HepG2 (cell line): ENCODE results near the gene SMOC1. TPM values are rescaled to one million over a fixed set of nuclear protein-coding genes. Genes with fewer than 3 reads are reported as not detected.

Source experiments
- EP300 ChIP-seq, 3 experiments: sonication (generic) in 1 of 3; formaldehyde crosslinking in 1 of 3; IDR thresholded peaks; 2 replicates each; pipeline versions ENCODE4 v1.5.1 to v1.6.1; 2011 to 2020; ENCODE audit warnings: low read depth in 2 of 3, low read length in 2 of 3, borderline replicate concordance in 1 of 3, improper control_type of control experiment in 1 of 3, mild to moderate bottlenecking in 1 of 3, missing genetic modification reagents in 1 of 3, moderate library complexity in 1 of 3
- GABPA ChIP-seq, 2 experiments: IDR thresholded peaks; 2 replicates each; pipeline ENCODE4 v1.6.1; 2011 to 2016; ENCODE audit warnings: low read depth in 2 of 2, low read length in 1 of 2, missing biosample characterization in 1 of 2, missing genetic modification characterization in 1 of 2
- HMG20B ChIP-seq: conservative IDR thresholded peaks from 2 replicates; pipeline ENCODE4 v1.6.1; 2016; ENCODE audit warnings: missing genetic modification reagents, missing compliant biosample characterization
- IKZF1 ChIP-seq: fragments of 450-650 bp; IDR thresholded peaks from 2 replicates; pipeline ENCODE4 v1.7.1; 2016
- IRF9 ChIP-seq: sonication (generic); formaldehyde crosslinking; IDR thresholded peaks from 2 replicates; pipeline ENCODE4 v1.8.0; 2022; ENCODE audit warnings: missing genetic modification reagents, mild to moderate bottlenecking, borderline replicate concordance
- KLF11 ChIP-seq: IDR thresholded peaks from 2 replicates; pipeline ENCODE4 v1.6.1; 2016; ENCODE audit warnings: missing compliant biosample characterization
- PCBP1 ChIP-seq: fragments of 200-400 bp; formaldehyde crosslinking; IDR thresholded peaks from 2 replicates; pipeline ENCODE4 v1.6.1; 2017; ENCODE audit warnings: mild to moderate bottlenecking, low read depth, low read length, borderline replicate concordance
- SP140L ChIP-seq: sonication (generic); formaldehyde crosslinking; IDR thresholded peaks from 2 replicates; pipeline ENCODE4 v1.4.0; 2020; ENCODE audit warnings: missing genetic modification reagents, borderline replicate concordance
- SRY ChIP-seq: sonication (generic); formaldehyde crosslinking; IDR thresholded peaks from 2 replicates; pipeline ENCODE4 v1.8.0; 2022; ENCODE audit warnings: mild to moderate bottlenecking, missing genetic modification reagents
- TFE3 ChIP-seq: IDR thresholded peaks from 2 replicates; pipeline ENCODE4 v1.6.1; 2016
- ZBTB7B ChIP-seq: sonication (generic); formaldehyde crosslinking; IDR thresholded peaks from 2 replicates; pipeline ENCODE4 v1.4.0; 2020; ENCODE audit warnings: missing genetic modification reagents
- ZNF407 ChIP-seq: sonication (generic); formaldehyde crosslinking; IDR thresholded peaks from one replicate; pipeline ENCODE4 v1.5.1; 2020; ENCODE audit warnings: mild to moderate bottlenecking, missing genetic modification reagents; ENCODE audit errors: not compliant biosample characterization
- ZNF441 ChIP-seq: sonication (generic); formaldehyde crosslinking; IDR thresholded peaks from 2 replicates; pipeline ENCODE4 v1.7.0; 2021; ENCODE audit warnings: missing genetic modification reagents, borderline replicate concordance
- ZNF510 ChIP-seq: sonication (generic); formaldehyde crosslinking; IDR thresholded peaks from 2 replicates; pipeline ENCODE4 v1.4.0; 2020; ENCODE audit warnings: low read depth, mild to moderate bottlenecking, missing genetic modification reagents
- ZNF691 ChIP-seq: sonication (generic); formaldehyde crosslinking; IDR thresholded peaks from 2 replicates; pipeline ENCODE4 v1.4.0; 2020; ENCODE audit warnings: missing genetic modification reagents, low read depth, mild to moderate bottlenecking, borderline replicate concordance
- ZSCAN22 ChIP-seq: sonication (generic); formaldehyde crosslinking; IDR thresholded peaks from 2 replicates; pipeline ENCODE4 v1.4.0; 2020; ENCODE audit warnings: mild to moderate bottlenecking, missing genetic modification reagents
- polyA plus RNA-seq, 8 experiments: library from polyadenylated mRNA; depleted of rRNA in 3 of 8; stranded (reverse) in 7 of 8; unstranded in 1 of 8; fragments of >200 nt; fragmentation: Illumina TruSeq in 4 of 8; extraction: Trizol in 4 of 8; gene quantifications; 2 replicates each; pipeline versions ENCODE4 v1.2.1 to v1.2.3, GENCODE V29; 2011 to 2016; ENCODE audit warnings: low read depth in 4 of 8, missing spikeins in 1 of 8, mixed read lengths in 1 of 8; ENCODE audit not compliant: insufficient read depth in 1 of 8
- total RNA-seq, 5 experiments: library from RNA; depleted of rRNA; stranded (reverse); fragments of >200 nt; fragmentation: Illumina TruSeq; extraction: Trizol; gene quantifications; 2 replicates each; pipeline ENCODE4 v1.2.3, GENCODE V29; 2016; ENCODE audit warnings: low read depth in 1 of 5

The SMOC1 gene
- total and polyA plus RNA-seq, 2 of the 13 experiments (the other 11 are each of a cell fraction or from before 2014, with no cell fraction given) = 17.8 to 35.6 TPM

- peak; percentile 61; the same call in 1 of the 2 replicates for TF ChIP-seq ZNF510 (CRISPR knock-in tag)
- 0 out of 4 replicates have a peak, but pooled peaks of 1 of the 2 experiments have one; percentile 19 for TF ChIP-seq EP300 (IDR thresholded peaks at IDR 0.05; ENCODE audit: low read depth in 2 of 2, low read length in 2 of 2)
- TF ChIP-seq EP300 (CRISPR knock-in tag; IDR thresholded peaks at IDR 0.05; ENCODE audit: borderline replicate concordance) = peak; percentile 51; the same call in 1 of the 2 replicates
- TF ChIP-seq TFE3 = no peak
- no peak for TF ChIP-seq IKZF1
- peak; percentile 56; the same call in 1 of the 2 replicates for TF ChIP-seq ZBTB7B (CRISPR knock-in tag)
- TF ChIP-seq PCBP1 = no peak
- no peak for TF ChIP-seq GABPA (IDR thresholded peaks at IDR 0.05; ENCODE audit: low read depth, low read length)
- no peak for TF ChIP-seq GABPA (CRISPR knock-in tag; IDR thresholded peaks at IDR 0.05; ENCODE audit: low read depth)
- TF ChIP-seq ZNF441 (CRISPR knock-in tag) = no peak
- no peak for TF ChIP-seq KLF11 (CRISPR knock-in tag)
- TF ChIP-seq ZSCAN22 (CRISPR knock-in tag) = no peak
- no peak for TF ChIP-seq ZNF407 (CRISPR knock-in tag)
- peak; percentile 63; the same call in 1 of the 2 replicates for TF ChIP-seq HMG20B (CRISPR knock-in tag)
- no peak for TF ChIP-seq SRY
- no peak for TF ChIP-seq SP140L
- TF ChIP-seq IRF9 (CRISPR knock-in tag) = no peak
- TF ChIP-seq ZNF691 = peak; percentile 59; the same call in 1 of the 2 replicates
These were observed 58.3 kb downstream of the SMOC1 start (continued) for GRCh38 chr14:69937367-69938081.
